GM12878 (cell line): ENCODE measurements around the gene ASIC4. TPM values are rescaled to one million over a fixed set of nuclear protein-coding genes. Genes with fewer than 3 reads are reported as not detected.

Experiments
- BACH1 ChIP-seq: fragments of 450-650 bp; IDR thresholded peaks from 2 replicates; pipeline ENCODE4 v1.6.1; 2017; ENCODE audit warnings: mild to moderate bottlenecking, borderline replicate concordance
- BMI1 ChIP-seq: fragments of 450-650 bp; IDR thresholded peaks from 2 replicates; pipeline ENCODE4 v1.6.1; 2016; ENCODE audit warnings: mild to moderate bottlenecking, moderate library complexity, borderline replicate concordance
- CEBPB ChIP-seq, 2 experiments: fragments of 150-350 bp in 1 of 2; IDR thresholded peaks; 2 replicates each; pipeline ENCODE4 v1.6.1; 2012 to 2014; ENCODE audit warnings: low read depth in 2 of 2, low read length in 2 of 2, borderline replicate concordance in 1 of 2, inconsistent platforms in 1 of 2
- CHD1 ChIP-seq: IDR thresholded peaks from 2 replicates; pipeline ENCODE4 v1.6.1; 2012; ENCODE audit warnings: low read depth, low read length, improper control_type of control experiment
- CTCF ChIP-seq, 3 experiments: IDR thresholded peaks in 2 of 3; conservative IDR thresholded peaks in 1 of 3; 2 replicates each; pipeline ENCODE4 v1.5.1; 2011; ENCODE audit warnings: low read depth in 3 of 3, low read length in 3 of 3, mild to moderate bottlenecking in 3 of 3, control low read depth in 2 of 3, moderate library complexity in 2 of 3, inconsistent platforms in 1 of 3, mixed read lengths in 1 of 3; ENCODE audit not compliant: control insufficient read depth in 2 of 3, insufficient read depth in 1 of 3; ENCODE audit errors: extremely low read depth in 1 of 3
- ELK1 ChIP-seq: IDR thresholded peaks from 2 replicates; pipeline ENCODE4 v1.6.1; 2012; ENCODE audit warnings: low read depth, low read length, improper control_type of control experiment
- FOS ChIP-seq: IDR thresholded peaks from 3 replicates; pipeline ENCODE4 v1.6.1; 2011; ENCODE audit warnings: borderline replicate concordance; ENCODE audit not compliant: insufficient read length; ENCODE audit errors: extremely low read depth
- MEF2B ChIP-seq: fragments of 450-650 bp; IDR thresholded peaks from 2 replicates; pipeline ENCODE4 v1.6.1; 2018; ENCODE audit warnings: mild to moderate bottlenecking, moderate library complexity; ENCODE audit not compliant: partially characterized antibody, poor library complexity, severe bottlenecking
- MYC ChIP-seq: IDR thresholded peaks from 2 replicates; pipeline ENCODE4 v1.6.1; 2011; ENCODE audit warnings: mild to moderate bottlenecking, low read length, moderate library complexity, inconsistent platforms; ENCODE audit not compliant: insufficient read depth, insufficient replicate concordance, insufficient read length, severe bottlenecking
- POLR2A ChIP-seq: IDR thresholded peaks from 2 replicates; pipeline ENCODE4 v1.6.1; 2011; ENCODE audit warnings: low read depth, mild to moderate bottlenecking, low read length
- SIN3A ChIP-seq: IDR thresholded peaks from 2 replicates; pipeline ENCODE4 v1.6.1; 2012; ENCODE audit warnings: low read depth, low read length, improper control_type of control experiment
- SMAD5 ChIP-seq: IDR thresholded peaks from 2 replicates; pipeline ENCODE4 v1.6.1; 2016; ENCODE audit warnings: antibody characterized with exemption, low read depth
- SRF ChIP-seq, 2 experiments: IDR thresholded peaks; 2 replicates each; pipeline ENCODE4 v1.6.1; 2011; ENCODE audit warnings: low read depth in 2 of 2, low read length in 2 of 2, mild to moderate bottlenecking in 1 of 2, moderate library complexity in 1 of 2
- STAT1 ChIP-seq: fragments of 450-650 bp; conservative IDR thresholded peaks from 2 replicates; pipeline ENCODE4 v1.6.1; 2014; ENCODE audit warnings: antibody characterized with exemption, mild to moderate bottlenecking
- ZBTB40 ChIP-seq: fragments of 450-650 bp; IDR thresholded peaks from 2 replicates; pipeline ENCODE4 v1.6.1; 2016; ENCODE audit warnings: mild to moderate bottlenecking, moderate library complexity, borderline replicate concordance
- polyA plus RNA-seq, 11 experiments: library from polyadenylated mRNA; depleted of rRNA in 4 of 11; unstranded in 6 of 11; stranded (reverse) in 5 of 11; fragments of >200 nt; fragmentation: Nextera tagmentation in 4 of 11; fragmentation: Illumina TruSeq in 1 of 11; extraction: Ambion mirVana in 4 of 11; extraction: Trizol in 1 of 11; gene quantifications; 1 replicate in 1 of 11; 2 replicates in 10 of 11; pipeline versions ENCODE4 v1.2.1 to v1.2.3, GENCODE V29; 2011 to 2016; ENCODE audit warnings: inconsistent platforms in 2 of 11, missing spikeins in 2 of 11, low read depth in 1 of 11
- total RNA-seq, 4 experiments: library from RNA; depleted of rRNA in 3 of 4; stranded (reverse); fragments of >200 nt in 3 of 4; fragmentation: Illumina TruSeq in 1 of 4; extraction: Trizol in 1 of 4; gene quantifications; 2 replicates each; pipeline versions ENCODE4 v1.2.1 to v1.2.3, GENCODE V29; 2013 to 2021

ASIC4 gene
- total and polyA plus RNA-seq, 10 of the 15 experiments (the other 5 are each of a cell fraction or from before 2014, with no cell fraction given): 0.01 TPM; not detected in 9

DNA sequence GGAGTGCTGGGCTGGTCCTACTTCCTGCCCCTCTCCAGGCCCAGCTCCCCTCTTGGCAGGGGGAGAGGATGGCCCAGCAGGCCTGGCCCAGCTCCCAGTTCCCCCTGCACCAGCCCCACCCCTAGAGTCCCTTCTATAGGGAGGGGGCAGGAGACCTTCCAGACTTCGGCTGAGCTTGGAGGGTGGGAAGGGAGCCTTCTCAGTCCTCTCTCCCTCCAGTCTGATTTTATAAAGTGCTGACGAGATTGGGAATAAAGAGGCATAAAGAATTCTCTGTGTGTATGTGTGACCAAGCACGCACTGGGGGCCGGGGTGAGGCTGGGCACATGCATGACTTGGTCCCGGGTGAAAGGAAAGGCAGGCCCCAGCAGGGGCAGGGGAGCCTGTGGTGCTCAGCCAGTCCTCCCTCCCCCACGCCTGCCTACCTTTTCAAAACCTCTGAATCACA, 24.2 kb downstream of the ASIC4 start (continued):
- no peak for TF ChIP-seq ZBTB40
- TF ChIP-seq BMI1: no peak
- TF ChIP-seq MYC: no peak
- no peak for TF ChIP-seq SMAD5
- no peak for TF ChIP-seq CTCF (IDR thresholded peaks at IDR 0.05 in 2 of 3, conservative IDR thresholded peaks at IDR 0.05 in 1 of 3; ENCODE audit: control insufficient read depth in 2 of 3, extremely low read depth in 1 of 3, insufficient read depth in 1 of 3, low read depth in 3 of 3, low read length in 3 of 3)
- TF ChIP-seq POLR2A: no peak
- no peak for TF ChIP-seq ELK1
- TF ChIP-seq MEF2B: no peak
- TF ChIP-seq SRF (IDR thresholded peaks at IDR 0.05; ENCODE audit: low read depth in 2 of 2, low read length in 2 of 2): no peak
- no peak for TF ChIP-seq CEBPB (IDR thresholded peaks at IDR 0.05; ENCODE audit: borderline replicate concordance in 1 of 2, low read depth in 2 of 2, low read length in 2 of 2)
- TF ChIP-seq STAT1: no peak
- TF ChIP-seq FOS: no peak
- no peak for TF ChIP-seq BACH1
- TF ChIP-seq SIN3A: no peak
- TF ChIP-seq CHD1: no peak
- TF ChIP-seq, all 136 proteins: peak for 0
